GM23338 (cell line): Measurements from ENCODE around the gene XPNPEP2. TPM values are rescaled to one million over a fixed set of nuclear protein-coding genes. Genes with fewer than 3 reads are reported as not detected.

Experiments
- ATAC-seq: fragments of 200-7000 bp; cut with Tn5 transposase; 3 replicates; pipeline ENCODE4 v1.9.1; 2020
- DNase-seq: peaks from one replicate; pipeline ENCODE4 v3.0.0-alpha.2; 2015; ENCODE audit warnings: low spot score
- H2AFZ ChIP-seq: fragments of 200-600 bp; sonication (generic); 2 replicates; pipeline ENCODE4 v1.8.0; 2016; ENCODE audit warnings: antibody characterized with exemption, mild to moderate bottlenecking, moderate library complexity
- H3F3A ChIP-seq: fragments of 200-600 bp; sonication (generic); replicated peaks from 2 replicates; pipeline ENCODE4 v1.8.0; 2017; ENCODE audit warnings: antibody characterized with exemption, mixed run types, low read depth
- H3K27ac ChIP-seq: fragments of 200-600 bp; sonication (generic); 2 replicates; pipeline ENCODE4 v1.6.1; 2016; ENCODE audit warnings: low read depth
- H3K27me3 ChIP-seq: fragments of 200-600 bp; sonication (generic); 2 replicates; pipeline ENCODE4 v1.8.0; 2016; ENCODE audit warnings: mild to moderate bottlenecking, mixed run types, moderate library complexity; ENCODE audit not compliant: insufficient read depth
- H3K36me3 ChIP-seq: fragments of 200-600 bp; sonication (generic); 2 replicates; pipeline ENCODE4 v1.8.0; 2016; ENCODE audit warnings: mild to moderate bottlenecking; ENCODE audit not compliant: insufficient read depth
- H3K4me1 ChIP-seq: fragments of 200-600 bp; sonication (generic); 2 replicates; pipeline ENCODE4 v1.8.0; 2016; ENCODE audit warnings: mild to moderate bottlenecking, moderate library complexity; ENCODE audit not compliant: insufficient read depth
- H3K4me2 ChIP-seq: fragments of 200-600 bp; sonication (generic); 2 replicates; pipeline ENCODE4 v1.7.1; 2017; ENCODE audit warnings: mixed run types
- H3K4me3 ChIP-seq: fragments of 200-600 bp; sonication (generic); 2 replicates; pipeline ENCODE4 v1.6.1; 2016; ENCODE audit warnings: mixed run types
- H3K79me2 ChIP-seq: fragments of 200-600 bp; sonication (generic); replicated peaks from 2 replicates; pipeline ENCODE4 v1.8.0; 2017; ENCODE audit warnings: mild to moderate bottlenecking; ENCODE audit not compliant: insufficient read depth
- H3K9me2 ChIP-seq: fragments of 200-600 bp; sonication (generic); 2 replicates; pipeline ENCODE4 v1.8.0; 2017; ENCODE audit not compliant: insufficient read depth
- H4K20me1 ChIP-seq: fragments of 200-600 bp; sonication (generic); replicated peaks from 2 replicates; pipeline ENCODE4 v1.8.0; 2017; ENCODE audit warnings: mild to moderate bottlenecking; ENCODE audit not compliant: insufficient read depth
- H3K27ac Mint-ChIP-seq: 2 replicates; pipeline ENCODE4 v1.8.0; 2020; ENCODE audit warnings: inconsistent platforms, mild to moderate bottlenecking, moderate library complexity, mixed read lengths
- H3K27me3 Mint-ChIP-seq: 3 replicates; pipeline ENCODE4 v1.8.0; 2022; ENCODE audit warnings: low read depth, mild to moderate bottlenecking, moderate library complexity, mixed read lengths, inconsistent platforms; ENCODE audit not compliant: insufficient read depth, poor library complexity
- H3K36me3 Mint-ChIP-seq: 3 replicates; pipeline ENCODE4 v1.8.0; 2021; ENCODE audit warnings: low read depth, mild to moderate bottlenecking, inconsistent platforms, moderate library complexity, mixed read lengths
- H3K4me1 Mint-ChIP-seq: 3 replicates; pipeline ENCODE4 v1.8.0; 2020; ENCODE audit warnings: mild to moderate bottlenecking, inconsistent platforms, mixed read lengths
- H3K4me3 Mint-ChIP-seq: 3 replicates; pipeline ENCODE4 v1.8.0; 2021; ENCODE audit warnings: moderate library complexity, mild to moderate bottlenecking, inconsistent platforms, mixed read lengths
- H3K9me3 Mint-ChIP-seq: 3 replicates; pipeline ENCODE4 v1.8.0; 2020; ENCODE audit warnings: moderate library complexity, mild to moderate bottlenecking, inconsistent platforms, mixed read lengths
- CREB1 ChIP-seq: fragments of 250-450 bp; sonication (Bioruptor Pico); IDR thresholded peaks from 2 replicates; pipeline ENCODE4 v1.5.0; 2020; ENCODE audit warnings: low read depth, mild to moderate bottlenecking, moderate library complexity
- CTCF ChIP-seq, 2 experiments: fragments of 200-600 bp in 1 of 2; sonication (generic) in 1 of 2; conservative IDR thresholded peaks; 2 replicates each; pipeline versions ENCODE4 v1.5.1 to v1.6.1; 2016 to 2017; ENCODE audit warnings: antibody characterized with exemption in 2 of 2, low read depth in 2 of 2, mild to moderate bottlenecking in 2 of 2, moderate library complexity in 1 of 2
- ETS1 ChIP-seq: IDR thresholded peaks from 2 replicates; pipeline ENCODE4 v1.6.1; 2016; ENCODE audit warnings: antibody characterized with exemption
- EZH2 ChIP-seq: fragments of 200-600 bp; sonication (generic); IDR thresholded peaks from one replicate; pipeline ENCODE4 v1.8.0; 2017; ENCODE audit warnings: antibody characterized with exemption, mild to moderate bottlenecking, low read depth; ENCODE audit not compliant: unreplicated experiment
- EZH2phosphoT487 ChIP-seq: fragments of 200-600 bp; sonication (generic); IDR thresholded peaks from one replicate; pipeline ENCODE4 v1.8.1; 2018; ENCODE audit warnings: antibody characterized with exemption; ENCODE audit not compliant: unreplicated experiment
- JUNB ChIP-seq: IDR thresholded peaks from one replicate; pipeline ENCODE4 v1.6.1; 2016; ENCODE audit warnings: antibody characterized with exemption; ENCODE audit not compliant: unreplicated experiment
- NANOG ChIP-seq: IDR thresholded peaks from 2 replicates; pipeline ENCODE4 v1.6.1; 2016; ENCODE audit warnings: antibody characterized with exemption, borderline replicate concordance
- POLR2AphosphoS5 ChIP-seq: IDR thresholded peaks from 2 replicates; pipeline ENCODE4 v1.6.1; 2016; ENCODE audit warnings: antibody characterized with exemption, low read depth
- REST ChIP-seq: IDR thresholded peaks from one replicate; pipeline ENCODE4 v1.6.1; 2018; ENCODE audit warnings: antibody characterized with exemption; ENCODE audit not compliant: unreplicated experiment
- STAT1 ChIP-seq: IDR thresholded peaks from one replicate; pipeline ENCODE4 v1.6.1; 2016; ENCODE audit warnings: antibody characterized with exemption; ENCODE audit not compliant: unreplicated experiment
- ZNF114 ChIP-seq: fragments of 250-450 bp; sonication (Bioruptor Pico); IDR thresholded peaks from 2 replicates; pipeline ENCODE4 v1.5.0; 2020; ENCODE audit warnings: mild to moderate bottlenecking, moderate library complexity
- ZNF331 ChIP-seq: fragments of 250-450 bp; sonication (Bioruptor Pico); IDR thresholded peaks from 2 replicates; pipeline ENCODE4 v1.5.0; 2020; ENCODE audit warnings: low read depth, mild to moderate bottlenecking, moderate library complexity
- ZNF462 ChIP-seq: fragments of 250-450 bp; sonication (Bioruptor Pico); IDR thresholded peaks from 2 replicates; pipeline ENCODE4 v1.5.0; 2020; ENCODE audit warnings: mild to moderate bottlenecking, moderate library complexity
- polyA plus RNA-seq: library from polyadenylated mRNA; unstranded; fragments of >200 nt; fragmentation: Nextera tagmentation; extraction: Ambion mirVana; gene quantifications from 2 replicates; pipeline ENCODE4 v1.2.1, GENCODE V29; 2016
- total RNA-seq: library from RNA; depleted of rRNA; stranded (reverse); fragments of >200 nt; shearing (Covaris generic); gene quantifications from 2 replicates; pipeline ENCODE4 v1.2.3, GENCODE V29; 2014

The XPNPEP2 gene
- total and polyA plus RNA-seq, 2 experiments from 2014 or later = not detected

GRCh38 chrX:129719931-129720530 is 18.7 kb upstream of the XPNPEP2 start:
- Mint-ChIP-seq H3K27me3 (peaks cover 2% of the 10 kb centered on the region), H3K36me3 (no peaks in the 10 kb centered on the region), H3K27ac (no peak overlapping the region), H3K4me1 (peaks cover 36% of the 10 kb centered on the region), H3K9me3 (no peaks in the 10 kb centered on the region; the same call in 2 of the 3 replicates), H3K4me3 (no peak overlapping the region)
- no peak overlapping the region for H3K27ac ChIP-seq
- no peak overlapping the region for H3K4me3 ChIP-seq
- ATAC-seq (no peak), DNase-seq (no peak)
- no peaks in the 10 kb centered on the region for H3K9me2 ChIP-seq
- no peaks in the 10 kb centered on the region for H3K79me2 ChIP-seq
- H3K27me3 ChIP-seq = no peaks in the 10 kb centered on the region
- no peak for TF ChIP-seq STAT1
- TF ChIP-seq EZH2phosphoT487 = no peak
- no peak for TF ChIP-seq ZNF114 (CRISPR knock-in tag)
- no peak for TF ChIP-seq ZNF462 (CRISPR knock-in tag)
- no peak for TF ChIP-seq CTCF (conservative IDR thresholded peaks at IDR 0.05; ENCODE audit: low read depth in 2 of 2)
- TF ChIP-seq NANOG = no peak
- TF ChIP-seq REST = no peak
- TF ChIP-seq ZNF331 (CRISPR knock-in tag) = no peak
- no peak for TF ChIP-seq CREB1 (CRISPR knock-in tag)
- TF ChIP-seq ETS1 = no peak
- TF ChIP-seq POLR2AphosphoS5 = no peak
- no peak for TF ChIP-seq EZH2
- no peak for TF ChIP-seq JUNB
- H2AFZ ChIP-seq = no peak overlapping the region
- H3F3A ChIP-seq = no peaks in the 10 kb centered on the region
- H3K4me2 ChIP-seq = no peak overlapping the region
- H4K20me1 ChIP-seq = no peaks in the 10 kb centered on the region
- H3K36me3 ChIP-seq = no peaks in the 10 kb centered on the region
- peaks cover 6% of the 10 kb centered on the region; the same call in 1 of the 2 replicates for H3K4me1 ChIP-seq
